Activated CD4-positive, alpha-beta memory T cell treated with anti-CD3 and anti-CD28 coated beads for 36 hours (primary cell): Measurements from ENCODE around the gene GAP43. TPM values are rescaled to one million over a fixed set of nuclear protein-coding genes. Genes with fewer than 3 reads are reported as not detected.

ENCODE experiments used
- CTCF ChIA-PET: fragments of 350-600 bp; sonication (Branson Sonifier 250); formaldehyde crosslinking; loops from one replicate; lab custom pipeline; 2021; ENCODE audit warnings: antibody characterized with exemption, inconsistent platforms; lab: Charles Lee
- POLR2A ChIA-PET: fragments of 350-600 bp; sonication (Branson Sonifier 250); formaldehyde crosslinking; loops from one replicate; lab custom pipeline; 2021; ENCODE audit warnings: antibody characterized with exemption; lab: Charles Lee
- DNase-seq: peaks from one replicate; pipeline ENCODE4 v3.0.0-alpha.2; 2020
- H3K27ac Mint-ChIP-seq: one replicate; pipeline ENCODE4 v1.8.0; 2021; ENCODE audit warnings: mixed read lengths
- H3K27me3 Mint-ChIP-seq: one replicate; pipeline ENCODE4 v1.8.0; 2021; ENCODE audit warnings: mixed read lengths
- H3K36me3 Mint-ChIP-seq: one replicate; pipeline ENCODE4 v1.8.0; 2021; ENCODE audit warnings: mixed read lengths
- H3K4me1 Mint-ChIP-seq: one replicate; pipeline ENCODE4 v1.8.0; 2021; ENCODE audit warnings: low read depth, mixed read lengths
- H3K4me3 Mint-ChIP-seq: one replicate; pipeline ENCODE4 v1.8.0; 2021; ENCODE audit warnings: mild to moderate bottlenecking, mixed read lengths
- H3K9me3 Mint-ChIP-seq: one replicate; pipeline ENCODE4 v1.8.0; 2021; ENCODE audit warnings: mixed read lengths
- intact Hi-C: fragments of 100-400 bp; cut with micrococcal nuclease; formaldehyde crosslinking; loops from one replicate; pipeline ENCODE4 v1.15.1; 2023
- total RNA-seq, 2 experiments: library from RNA; stranded (reverse); gene quantifications; one replicate each; pipeline ENCODE4 v1.2.3, GENCODE V29; 2021

The GAP43 gene
- total RNA-seq: not detected

- DNase-seq: peak; percentile 18
- CTCF ChIA-PET: no interaction called here
- intact Hi-C loops: no loop called here
- POLR2A ChIA-PET: no interaction called here
- H3K4me1 Mint-ChIP-seq: peaks cover 9% of the 10 kb centered on the region
- H3K27me3 Mint-ChIP-seq: peaks cover 41% of the 10 kb centered on the region
- no peak within 1 kb of the TSS for H3K27ac Mint-ChIP-seq
- peak within 1 kb of the TSS; percentile 1 for H3K4me3 Mint-ChIP-seq
- no peaks in the 10 kb centered on the region for H3K9me3 Mint-ChIP-seq
- no peaks in the 10 kb centered on the region for H3K36me3 Mint-ChIP-seq
These were observed at the start of gene GAP43 for GRCh38 chr3:115623044-115623868. Gene GAP43, plus strand, starts transcription at chr3:115623510. Its CDS starts 180 bp downstream, at chr3:115623690.

GRCh38 chr3:115576325-115576875 is 46.9 kb upstream of the GAP43 start:
- intact Hi-C loops: no loop called here
- Mint-ChIP-seq H3K4me3 (no peak overlapping the region), H3K4me1 (no peaks in the 10 kb centered on the region), H3K9me3 (no peaks in the 10 kb centered on the region), H3K36me3 (no peaks in the 10 kb centered on the region), H3K27ac (no peak overlapping the region), H3K27me3 (peaks cover 12% of the 10 kb centered on the region)
- no peak for DNase-seq
- POLR2A ChIA-PET: no interaction called here
- CTCF ChIA-PET: no interaction called here

GRCh38 chr3:115577000-115577399 is 46.3 kb upstream of the GAP43 start:
- Mint-ChIP-seq H3K9me3 (no peaks in the 10 kb centered on the region), H3K27me3 (peaks cover 12% of the 10 kb centered on the region), H3K36me3 (no peaks in the 10 kb centered on the region), H3K27ac (no peak overlapping the region), H3K4me3 (no peak overlapping the region), H3K4me1 (no peaks in the 10 kb centered on the region)
- no peak for DNase-seq
- CTCF ChIA-PET: no interaction called here
- intact Hi-C loops: no loop called here
- POLR2A ChIA-PET: no interaction called here

- no peaks in the 10 kb centered on the region for H3K9me3 Mint-ChIP-seq
- CTCF ChIA-PET: no interaction called here
- POLR2A ChIA-PET: interaction anchor here (0.6 kb wide), 1 partner anchor 87 kb away, joined by 7 read pairs; no protein-coding TSS in a partner anchor
These were observed 45.0 kb upstream of the GAP43 start for GRCh38 chr3:115578331-115578730.

GRCh38 chr3:115580566-115580965 is 42.7 kb upstream of the GAP43 start:
- Mint-ChIP-seq H3K4me1 (no peaks in the 10 kb centered on the region), H3K4me3 (no peak overlapping the region), H3K36me3 (no peaks in the 10 kb centered on the region), H3K27me3 (peaks cover 9% of the 10 kb centered on the region), H3K9me3 (no peaks in the 10 kb centered on the region), H3K27ac (no peak overlapping the region)
- CTCF ChIA-PET: no interaction called here
- no peak for DNase-seq
- POLR2A ChIA-PET: interaction anchor here (0.5 to 0.6 kb wide), 2 partner anchors 181 to 1464 kb away, joined by 3 to 4 read pairs; no protein-coding TSS in a partner anchor
- intact Hi-C loops: no loop called here

More at GRCh38 chr3:115578331-115578730, 45.0 kb upstream of the GAP43 start:
- Mint-ChIP-seq H3K27ac (no peak overlapping the region), H3K4me1 (no peaks in the 10 kb centered on the region), H3K27me3 (peaks cover 13% of the 10 kb centered on the region), H3K4me3 (no peak overlapping the region), H3K36me3 (no peaks in the 10 kb centered on the region)
- intact Hi-C loops: no loop called here
- no peak for DNase-seq

- peak; percentile 25 for DNase-seq
- no peaks in the 10 kb centered on the region for H3K4me1 Mint-ChIP-seq
- peaks cover 3% of the 10 kb centered on the region for H3K27me3 Mint-ChIP-seq
- no peak overlapping the region for H3K27ac Mint-ChIP-seq
- intact Hi-C loops: no loop called here
- ChIA-PET CTCF (no interaction called here), POLR2A (no interaction called here)
- no peaks in the 10 kb centered on the region for H3K9me3 Mint-ChIP-seq
- H3K4me3 Mint-ChIP-seq: no peak overlapping the region
- H3K36me3 Mint-ChIP-seq: no peaks in the 10 kb centered on the region
These were observed 41.8 kb upstream of the GAP43 start for GRCh38 chr3:115581362-115582135.

GRCh38 chr3:115588201-115589115 is 34.9 kb upstream of the GAP43 start:
- Mint-ChIP-seq H3K4me3 (no peak overlapping the region), H3K27ac (no peak overlapping the region), H3K27me3 (peaks cover 2% of the 10 kb centered on the region), H3K36me3 (no peaks in the 10 kb centered on the region), H3K4me1 (no peaks in the 10 kb centered on the region), H3K9me3 (no peaks in the 10 kb centered on the region)
- no peak for DNase-seq
- CTCF ChIA-PET: no interaction called here
- intact Hi-C loops: no loop called here
- POLR2A ChIA-PET: no interaction called here

- H3K27ac Mint-ChIP-seq: no peak overlapping the region
- intact Hi-C loops: no loop called here
- peaks cover 2% of the 10 kb centered on the region for H3K27me3 Mint-ChIP-seq
- no peaks in the 10 kb centered on the region for H3K4me1 Mint-ChIP-seq
- no peaks in the 10 kb centered on the region for H3K36me3 Mint-ChIP-seq
- ChIA-PET POLR2A (no interaction called here), CTCF (no interaction called here)
- DNase-seq: no peak
- H3K4me3 Mint-ChIP-seq: no peak overlapping the region
- peaks cover 7% of the 10 kb centered on the region for H3K9me3 Mint-ChIP-seq
These were observed 32.4 kb upstream of the GAP43 start for GRCh38 chr3:115590873-115591272.

- ChIA-PET CTCF (no interaction called here), POLR2A (no interaction called here)
- Mint-ChIP-seq H3K27me3 (peaks cover 4% of the 10 kb centered on the region), H3K4me1 (no peaks in the 10 kb centered on the region), H3K9me3 (peaks cover 7% of the 10 kb centered on the region), H3K4me3 (no peak overlapping the region), H3K36me3 (no peaks in the 10 kb centered on the region), H3K27ac (no peak overlapping the region)
- no peak for DNase-seq
- intact Hi-C loops: no loop called here
These were observed 27.6 kb upstream of the GAP43 start for GRCh38 chr3:115595611-115596275.

- Mint-ChIP-seq H3K4me3 (no peak overlapping the region), H3K27ac (no peak overlapping the region), H3K36me3 (no peaks in the 10 kb centered on the region), H3K9me3 (peaks cover 7% of the 10 kb centered on the region), H3K27me3 (peaks cover 4% of the 10 kb centered on the region), H3K4me1 (no peaks in the 10 kb centered on the region)
- no peak for DNase-seq
- ChIA-PET CTCF (interaction anchor here (0.7 kb wide), 1 partner anchor 32 kb away, joined by 3 read pairs; no protein-coding TSS in a partner anchor), POLR2A (no interaction called here)
- intact Hi-C loops: no loop called here
These were observed 25.1 kb upstream of the GAP43 start for GRCh38 chr3:115598216-115598615.

GRCh38 chr3:115602194-115602593 is 21.1 kb upstream of the GAP43 start:
- intact Hi-C loops: no loop called here
- no peaks in the 10 kb centered on the region for H3K36me3 Mint-ChIP-seq
- ChIA-PET CTCF (no interaction called here), POLR2A (no interaction called here)
- H3K4me3 Mint-ChIP-seq: no peak overlapping the region
- H3K4me1 Mint-ChIP-seq: no peaks in the 10 kb centered on the region
- DNase-seq: no peak
- peaks cover 4% of the 10 kb centered on the region for H3K27me3 Mint-ChIP-seq
- no peak overlapping the region for H3K27ac Mint-ChIP-seq
- no peaks in the 10 kb centered on the region for H3K9me3 Mint-ChIP-seq
